ENCODE results near the gene ZBED5. TPM values are rescaled to one million over a fixed set of nuclear protein-coding genes. Genes with fewer than 3 reads are reported as not detected.
"Not testable (repeated sequence)": the region's sequence is repeated elsewhere in the genome, so short reads cannot be mapped to it uniquely, and the experiment has no call there.

The ZBED5 gene
- total RNA-seq, 3 donors from 2014 or later = 29.0 to 55.9 (median 33.8) TPM

- no peak overlapping the region for H3K27ac ChIP-seq
- no peak for DNase-seq (ENCODE audit: low spot score in 2 of 2)
- H3K4me1 ChIP-seq = no peaks in the 10 kb centered on the region
- H3K9me3 ChIP-seq = peaks cover 6 to 10% of the 10 kb centered on the region in 2 donors
- no peak for TF ChIP-seq CTCF (IDR thresholded peaks at IDR 0.05)
- TF ChIP-seq POLR2A (IDR thresholded peaks at IDR 0.05) = no peak
- TF ChIP-seq POLR2AphosphoS5 (IDR thresholded peaks at IDR 0.05) = no peak
- no peaks in the 10 kb centered on the region for H3K27me3 ChIP-seq
- intact Hi-C loops (cut with DNase I; ENCODE audit: low total_unique reads) = no loop called here
- H3K4me3 ChIP-seq = no peak overlapping the region
- no peaks in the 10 kb centered on the region for H3K36me3 ChIP-seq
Observed at GRCh38 chr11:10887307-10887706, 29.5 kb upstream of the ZBED5 start.

GRCh38 chr11:10886652-10887250 is 28.9 kb upstream of the ZBED5 start:
- Histone ChIP-seq H3K4me1 (no peaks in the 10 kb centered on the region), H3K27me3 (no peaks in the 10 kb centered on the region), H3K4me3 (no peak overlapping the region), H3K9me3 (peaks cover 6 to 10% of the 10 kb centered on the region in 2 donors), H3K27ac (no peak overlapping the region), H3K36me3 (no peaks in the 10 kb centered on the region)
- no peak for TF ChIP-seq POLR2AphosphoS5 (IDR thresholded peaks at IDR 0.05)
- no peak for TF ChIP-seq CTCF (IDR thresholded peaks at IDR 0.05)
- TF ChIP-seq POLR2A (IDR thresholded peaks at IDR 0.05) = no peak
- DNase-seq (ENCODE audit: low spot score in 2 of 2) = no peak
- intact Hi-C loops (cut with DNase I; ENCODE audit: low total_unique reads) = no loop called here

GRCh38 chr11:10885703-10886363 is 28.0 kb upstream of the ZBED5 start:
- no peak overlapping the region for H3K27ac ChIP-seq
- no peaks in the 10 kb centered on the region for H3K4me1 ChIP-seq
- peaks cover 6 to 10% of the 10 kb centered on the region in 2 donors for H3K9me3 ChIP-seq
- no peak overlapping the region for H3K4me3 ChIP-seq
- no peaks in the 10 kb centered on the region for H3K27me3 ChIP-seq
- no peaks in the 10 kb centered on the region for H3K36me3 ChIP-seq
- no peak for DNase-seq (ENCODE audit: low spot score in 2 of 2)
- no peak for TF ChIP-seq CTCF (IDR thresholded peaks at IDR 0.05)
- TF ChIP-seq POLR2AphosphoS5 (IDR thresholded peaks at IDR 0.05) = peak in 1 of 3 donors; percentile 75
- no peak for TF ChIP-seq POLR2A (IDR thresholded peaks at IDR 0.05)
- intact Hi-C loops (cut with DNase I; ENCODE audit: low total_unique reads) = no loop called here

- DNase-seq (ENCODE audit: low spot score in 2 of 2); H3K27ac ChIP-seq; H3K4me3 ChIP-seq; H3K27me3 ChIP-seq; intact Hi-C loops (cut with DNase I; ENCODE audit: low total_unique reads); H3K4me1 ChIP-seq; H3K36me3 ChIP-seq: not testable (repeated sequence)
- peaks cover 6 to 10% of the 10 kb centered on the region in 2 donors for H3K9me3 ChIP-seq
Observed at GRCh38 chr11:10884292-10884691, 26.4 kb upstream of the ZBED5 start.

GRCh38 chr11:10881892-10882291 is 24.0 kb upstream of the ZBED5 start:
- DNase-seq (ENCODE audit: low spot score in 2 of 2) = no peak
- Histone ChIP-seq H3K36me3 (no peaks in the 10 kb centered on the region), H3K4me3 (no peak overlapping the region), H3K4me1 (no peaks in the 10 kb centered on the region), H3K27me3 (no peaks in the 10 kb centered on the region), H3K27ac (no peak overlapping the region), H3K9me3 (peaks cover 6 to 10% of the 10 kb centered on the region in 2 donors)
- intact Hi-C loops (cut with DNase I; ENCODE audit: low total_unique reads) = no loop called here
- TF ChIP-seq CTCF (IDR thresholded peaks at IDR 0.05) = no peak
- TF ChIP-seq POLR2A (IDR thresholded peaks at IDR 0.05) = no peak
- no peak for TF ChIP-seq POLR2AphosphoS5 (IDR thresholded peaks at IDR 0.05)

Measured in breast epithelium (tissue), 4 donors.